CD4-positive, alpha-beta T cell (primary cell): ENCODE measurements around the gene ANKRD44. TPM values are rescaled to one million over a fixed set of nuclear protein-coding genes. Genes with fewer than 3 reads are reported as not detected.
A peak's percentile ranks its signal among the peaks of the same experiment; 100 is the strongest.

ENCODE experiments used
- ATAC-seq: fragments of 200-7000 bp; cut with Tn5 transposase; one replicate; pipeline ENCODE4 v1.10.0; 2022; ENCODE audit warnings: mild to moderate bottlenecking; ENCODE audit not compliant: poor library complexity
- CTCF ChIA-PET: fragments of 350-600 bp; sonication (Branson Sonifier 250); formaldehyde crosslinking; loops from one replicate; lab custom pipeline; 2021; ENCODE audit warnings: antibody characterized with exemption, inconsistent platforms; lab: Charles Lee
- POLR2A ChIA-PET: fragments of 350-600 bp; sonication (Branson Sonifier 250); formaldehyde crosslinking; loops from one replicate; lab custom pipeline; 2021; ENCODE audit warnings: antibody characterized with exemption, inconsistent platforms; lab: Charles Lee
- DNase-seq, 14 experiments: peaks; one replicate each; pipeline ENCODE4 v3.0.0-alpha.2; 2013 to 2020; ENCODE audit warnings: mixed read lengths in 2 of 14
- H3K27ac ChIP-seq, 2 donors: one replicate each; pipeline versions ENCODE4 v1.5.1 to v1.7.0; 2013; ENCODE audit warnings: low read length in 2 of 2, low read depth in 1 of 2, mild to moderate bottlenecking in 1 of 2
- H3K27me3 ChIP-seq, 2 experiments: 1 replicate in 1 of 2; 2 replicates in 1 of 2; pipeline versions ENCODE4 v1.6.1 to v1.7.0; 2013; ENCODE audit warnings: low read length in 2 of 2, control low read depth in 1 of 2, mild to moderate bottlenecking in 1 of 2, moderate library complexity in 1 of 2; ENCODE audit not compliant: insufficient read depth in 2 of 2, control insufficient read depth in 1 of 2
- H3K36me3 ChIP-seq: one replicate; pipeline ENCODE4 v1.6.1; 2013; ENCODE audit warnings: low read length, control low read depth; ENCODE audit not compliant: insufficient read depth
- H3K4me1 ChIP-seq: one replicate; pipeline ENCODE4 v1.6.1; 2013; ENCODE audit warnings: low read length, control low read depth; ENCODE audit not compliant: insufficient read depth
- H3K4me3 ChIP-seq: one replicate; pipeline ENCODE4 v1.5.1; 2013; ENCODE audit warnings: mild to moderate bottlenecking, low read length, moderate library complexity
- H3K9me3 ChIP-seq, 2 experiments: 1 replicate in 1 of 2; 2 replicates in 1 of 2; pipeline versions ENCODE4 v1.6.1 to v1.7.0; 2013; ENCODE audit warnings: low read length in 2 of 2, mild to moderate bottlenecking in 2 of 2, control low read depth in 1 of 2, moderate library complexity in 1 of 2; ENCODE audit not compliant: control insufficient read depth in 1 of 2, insufficient read depth in 1 of 2
- H3K27ac Mint-ChIP-seq: one replicate; pipeline ENCODE4 v1.8.0; 2020; ENCODE audit warnings: mixed read lengths
- H3K27me3 Mint-ChIP-seq: one replicate; pipeline ENCODE4 v1.8.0; 2021; ENCODE audit warnings: mixed read lengths
- H3K36me3 Mint-ChIP-seq: one replicate; pipeline ENCODE4 v1.8.0; 2021; ENCODE audit warnings: low read depth, mixed read lengths
- H3K4me1 Mint-ChIP-seq: one replicate; pipeline ENCODE4 v1.8.0; 2021; ENCODE audit warnings: low read depth, mixed read lengths
- H3K4me3 Mint-ChIP-seq: one replicate; pipeline ENCODE4 v1.8.0; 2020; ENCODE audit warnings: mild to moderate bottlenecking, mixed read lengths
- H3K9me3 Mint-ChIP-seq: one replicate; pipeline ENCODE4 v1.8.0; 2020; ENCODE audit warnings: mixed read lengths
- intact Hi-C, 2 experiments: fragments of 100-400 bp; cut with DNase I in 1 of 2; cut with micrococcal nuclease in 1 of 2; formaldehyde crosslinking; loops; one replicate each; pipeline versions ENCODE4 v1.15.1 to v1.9.0; 2023 to 2025; cut with DNase I, micrococcal nuclease
- total RNA-seq, 174 experiments: library from RNA in 2 of 174; stranded (reverse) in 2 of 174; gene quantifications; one replicate each; pipeline ENCODE4 v1.2.3 and lab custom pipeline; 2021 to 2026
- TF ChIP-seq, protein P1 (sequence below): fragments of 200-600 bp; IDR thresholded peaks from one replicate; pipeline ENCODE4 v1.8.0; 2022; ENCODE audit warnings: antibody characterized with exemption, mild to moderate bottlenecking

The ANKRD44 gene
- total RNA-seq, 2 experiments from 2014 or later = 170 to 186 TPM

DNA sequence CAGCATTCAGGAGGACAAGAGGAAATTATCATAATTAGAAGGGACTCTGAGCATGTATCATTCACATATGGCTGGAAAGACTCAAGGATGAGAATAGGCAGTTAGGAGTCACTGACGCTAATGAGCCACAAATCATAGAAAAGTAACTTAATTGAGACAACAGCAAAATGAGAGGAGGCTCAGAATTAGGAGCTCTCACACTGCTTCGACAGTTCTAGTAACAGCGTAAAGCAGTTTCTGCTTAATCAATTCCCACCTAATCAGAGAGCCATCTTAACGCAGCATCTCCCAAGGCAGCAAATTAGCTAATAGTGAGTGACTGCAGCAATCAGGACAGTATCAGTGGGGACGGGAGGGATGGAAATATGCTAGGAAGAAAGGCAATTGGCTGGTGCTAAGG is 32.8 kb downstream of the ANKRD44 start:
- Histone ChIP-seq H3K27me3 (no peaks in the 10 kb centered on the region), H3K9me3 (no peaks in the 10 kb centered on the region), H3K36me3 (peaks cover 7% of the 10 kb centered on the region), H3K4me1 (peaks cover 86% of the 10 kb centered on the region), H3K4me3 (no peak overlapping the region), H3K27ac (peak overlapping the region in 1 of 2 donors; percentile 50)
- ChIA-PET POLR2A (interaction anchor here (0.6 to 1.9 kb wide), 6 partner anchors 11 to 79 kb away, joined by 3 to 10 read pairs (median 4); no protein-coding TSS in a partner anchor), CTCF (interaction anchor here (0.7 kb wide), 1 partner anchor 29 kb away, joined by 3 read pairs; no protein-coding TSS in a partner anchor)
- no peak for ATAC-seq
- peak overlapping the region; percentile 46 for H3K4me3 Mint-ChIP-seq
- H3K9me3 Mint-ChIP-seq = no peaks in the 10 kb centered on the region
- TF ChIP-seq, protein P1, sequence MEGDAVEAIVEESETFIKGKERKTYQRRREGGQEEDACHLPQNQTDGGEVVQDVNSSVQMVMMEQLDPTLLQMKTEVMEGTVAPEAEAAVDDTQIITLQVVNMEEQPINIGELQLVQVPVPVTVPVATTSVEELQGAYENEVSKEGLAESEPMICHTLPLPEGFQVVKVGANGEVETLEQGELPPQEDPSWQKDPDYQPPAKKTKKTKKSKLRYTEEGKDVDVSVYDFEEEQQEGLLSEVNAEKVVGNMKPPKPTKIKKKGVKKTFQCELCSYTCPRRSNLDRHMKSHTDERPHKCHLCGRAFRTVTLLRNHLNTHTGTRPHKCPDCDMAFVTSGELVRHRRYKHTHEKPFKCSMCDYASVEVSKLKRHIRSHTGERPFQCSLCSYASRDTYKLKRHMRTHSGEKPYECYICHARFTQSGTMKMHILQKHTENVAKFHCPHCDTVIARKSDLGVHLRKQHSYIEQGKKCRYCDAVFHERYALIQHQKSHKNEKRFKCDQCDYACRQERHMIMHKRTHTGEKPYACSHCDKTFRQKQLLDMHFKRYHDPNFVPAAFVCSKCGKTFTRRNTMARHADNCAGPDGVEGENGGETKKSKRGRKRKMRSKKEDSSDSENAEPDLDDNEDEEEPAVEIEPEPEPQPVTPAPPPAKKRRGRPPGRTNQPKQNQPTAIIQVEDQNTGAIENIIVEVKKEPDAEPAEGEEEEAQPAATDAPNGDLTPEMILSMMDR = no peak
- H3K4me1 Mint-ChIP-seq = peaks cover 85% of the 10 kb centered on the region
- peak overlapping the region; percentile 80 for H3K27ac Mint-ChIP-seq
- intact Hi-C loops = no loop called here
- no peak for DNase-seq
- H3K36me3 Mint-ChIP-seq = peaks cover 65% of the 10 kb centered on the region
- no peaks in the 10 kb centered on the region for H3K27me3 Mint-ChIP-seq

DNA sequence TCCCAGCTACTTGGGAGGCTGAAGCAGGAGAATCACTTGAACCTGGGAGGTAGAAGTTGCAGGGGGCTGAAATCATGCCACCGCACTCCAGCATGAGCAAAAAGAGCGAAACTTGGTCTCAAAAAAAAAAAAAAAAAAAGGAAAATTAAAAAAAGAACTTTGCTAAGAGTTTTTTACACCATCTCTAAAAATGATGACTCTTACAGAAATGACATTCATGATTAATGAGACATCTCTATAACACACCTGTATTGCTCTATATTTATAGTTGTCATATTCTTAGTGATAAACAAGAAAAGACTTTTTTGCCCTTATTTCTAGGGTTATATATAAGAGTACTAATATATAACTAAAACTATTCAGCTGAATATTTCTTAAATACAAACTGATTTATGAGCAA is 34.4 kb downstream of the ANKRD44 start:
- POLR2A ChIA-PET = interaction anchor here (1.0 to 1.9 kb wide), 2 partner anchors 55 to 78 kb away, joined by 3 to 10 read pairs; no protein-coding TSS in a partner anchor

DNA sequence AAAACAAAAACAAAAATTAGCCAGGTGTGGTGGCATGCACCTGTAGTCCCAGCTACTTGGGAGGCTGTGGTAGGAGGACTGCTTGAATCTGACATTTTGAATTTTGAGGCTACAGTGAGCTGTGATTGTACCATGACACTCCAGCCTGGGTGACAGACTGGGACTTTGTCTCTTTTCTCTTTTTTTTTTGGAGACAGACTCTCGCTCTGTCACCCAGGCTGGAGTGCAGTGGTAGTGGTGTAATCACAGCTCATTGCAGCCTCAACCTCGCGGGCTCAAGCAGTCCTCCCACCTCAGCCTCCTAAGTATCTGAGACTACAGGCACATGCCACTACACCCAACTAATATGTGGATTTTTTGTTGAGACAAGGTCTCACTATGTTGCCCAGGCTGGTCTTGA is 35.6 kb downstream of the ANKRD44 start:
- no peak for ATAC-seq
- Mint-ChIP-seq H3K27ac (peak overlapping the region; percentile 78), H3K4me1 (peaks cover 75% of the 10 kb centered on the region), H3K36me3 (peaks cover 59% of the 10 kb centered on the region), H3K27me3 (no peaks in the 10 kb centered on the region), H3K4me3 (no peak overlapping the region), H3K9me3 (no peaks in the 10 kb centered on the region)
- no peak for DNase-seq
- Histone ChIP-seq H3K4me3 (no peak overlapping the region), H3K27me3 (no peaks in the 10 kb centered on the region), H3K4me1 (peaks cover 88% of the 10 kb centered on the region), H3K36me3 (peaks cover 9% of the 10 kb centered on the region), H3K9me3 (no peaks in the 10 kb centered on the region), H3K27ac (no peak overlapping the region)
- ChIA-PET CTCF (no interaction called here), POLR2A (interaction anchor here (0.6 kb wide), 1 partner anchor 431 kb away, joined by 3 read pairs; no protein-coding TSS in a partner anchor)
- TF ChIP-seq, protein P1 = no peak
- intact Hi-C loops = loop anchor here in 1 of 2 experiments (2.0 kb wide), 1 partner anchor 14 kb away; no protein-coding TSS in a partner anchor

More for the DNA sequence above, 34.4 kb downstream of the ANKRD44 start:
- no peaks in the 10 kb centered on the region for H3K9me3 Mint-ChIP-seq
- DNase-seq = no peak
- H3K27ac Mint-ChIP-seq = no peak overlapping the region
- no peak overlapping the region for H3K27ac ChIP-seq
- no peak overlapping the region for H3K4me3 ChIP-seq
- no peak for ATAC-seq
- H3K4me1 ChIP-seq = peaks cover 87% of the 10 kb centered on the region
- H3K4me1 Mint-ChIP-seq = peaks cover 75% of the 10 kb centered on the region
- peaks cover 7% of the 10 kb centered on the region for H3K36me3 ChIP-seq
- CTCF ChIA-PET = interaction anchor here (0.8 to 1.3 kb wide), 3 partner anchors 12 to 264 kb away, joined by 3 to 6 read pairs (median 3); no protein-coding TSS in a partner anchor
- TF ChIP-seq, protein P1 = no peak
- no peaks in the 10 kb centered on the region for H3K9me3 ChIP-seq
- no peak overlapping the region for H3K4me3 Mint-ChIP-seq
- H3K27me3 Mint-ChIP-seq = no peaks in the 10 kb centered on the region
- H3K27me3 ChIP-seq = no peaks in the 10 kb centered on the region
- intact Hi-C loops = no loop called here
- H3K36me3 Mint-ChIP-seq = peaks cover 58% of the 10 kb centered on the region
